GDM1 (cell line): Measurements from ENCODE around the gene SRD5A3.

Source experiments
- DNase-seq: peaks from one replicate; lab custom pipeline; 2025; lab: John Stamatoyannopoulos, UW

SRD5A3 gene

DNA sequence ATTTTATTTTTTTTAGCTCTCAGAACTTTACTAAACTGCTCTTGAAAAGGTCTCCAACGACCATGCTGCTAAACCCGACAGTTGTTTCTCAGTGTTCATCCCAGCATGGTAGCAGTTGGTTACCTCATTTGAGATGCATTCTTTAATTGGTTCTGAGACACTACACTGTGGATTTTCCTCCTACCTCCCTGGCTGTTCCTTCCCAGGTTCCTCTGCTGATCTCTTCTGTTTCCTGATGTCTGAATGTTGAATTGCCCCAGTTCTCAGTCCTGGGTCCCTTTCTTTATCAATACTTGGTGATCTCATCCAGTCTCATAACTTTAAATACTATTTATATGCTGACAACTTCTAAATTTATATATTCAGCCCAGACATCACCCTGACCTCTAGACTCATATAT lies 30.7 kb downstream of the SRD5A3 start:
- no peak for DNase-seq

DNA sequence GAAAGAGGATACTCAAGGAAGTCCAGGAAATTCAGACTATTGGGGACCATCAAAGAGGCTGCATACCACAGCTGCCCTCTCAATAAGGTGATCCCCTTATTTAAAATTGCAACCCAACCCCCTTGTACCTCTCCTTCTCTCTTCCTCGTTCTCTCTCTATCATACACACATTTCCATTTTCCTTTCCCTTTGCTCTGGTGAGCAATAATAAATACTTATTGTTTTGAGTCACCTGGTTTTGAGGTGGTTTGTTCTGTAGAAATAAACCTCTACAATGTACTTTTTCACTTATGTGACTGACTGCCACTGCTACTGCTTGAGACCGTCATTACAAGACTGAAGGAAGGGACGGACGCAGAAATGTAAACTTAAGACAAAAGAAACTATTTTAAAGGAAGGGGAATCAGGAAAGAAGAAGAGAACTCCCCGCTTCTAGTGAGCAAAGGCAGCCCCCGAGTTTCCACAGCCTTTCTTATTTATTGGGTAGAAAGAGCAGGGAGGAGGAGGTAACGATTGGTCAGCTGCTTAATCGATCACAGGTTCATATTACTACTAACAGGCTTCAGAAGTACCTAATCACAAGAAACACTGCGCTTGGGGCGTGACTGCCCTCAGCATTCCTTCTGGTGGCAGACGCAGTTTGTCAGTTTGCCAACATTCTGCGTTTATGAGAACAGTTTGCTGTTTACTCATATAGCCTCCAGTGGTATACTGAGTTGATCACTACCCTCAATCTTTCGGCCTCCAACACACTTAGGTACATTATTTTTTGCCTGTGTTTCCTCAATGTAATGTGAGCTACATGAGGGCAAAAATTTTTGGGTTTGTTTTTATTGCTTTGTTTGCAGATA lies 32.8 kb downstream of the SRD5A3 start:
- no peak for DNase-seq

DNA sequence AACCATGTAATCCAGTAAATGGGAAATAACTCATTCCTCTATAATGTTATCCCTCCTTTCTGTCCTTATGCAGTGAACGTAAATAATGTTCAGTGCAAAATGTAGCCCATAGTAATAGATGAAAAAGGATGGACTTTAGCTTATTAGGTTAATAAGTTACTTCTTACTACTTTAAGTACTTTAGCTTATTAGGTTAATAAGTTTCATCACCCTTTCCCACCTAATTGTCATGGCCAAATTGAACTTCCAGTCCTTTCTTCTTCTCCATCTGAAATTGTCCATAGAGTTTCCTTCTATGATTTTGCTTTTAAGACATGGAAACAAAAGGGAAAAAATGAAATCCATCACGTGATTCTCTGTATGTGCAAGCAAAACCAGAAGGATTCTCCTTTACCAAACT lies 34.5 kb downstream of the SRD5A3 start:
- DNase-seq: no peak

DNA sequence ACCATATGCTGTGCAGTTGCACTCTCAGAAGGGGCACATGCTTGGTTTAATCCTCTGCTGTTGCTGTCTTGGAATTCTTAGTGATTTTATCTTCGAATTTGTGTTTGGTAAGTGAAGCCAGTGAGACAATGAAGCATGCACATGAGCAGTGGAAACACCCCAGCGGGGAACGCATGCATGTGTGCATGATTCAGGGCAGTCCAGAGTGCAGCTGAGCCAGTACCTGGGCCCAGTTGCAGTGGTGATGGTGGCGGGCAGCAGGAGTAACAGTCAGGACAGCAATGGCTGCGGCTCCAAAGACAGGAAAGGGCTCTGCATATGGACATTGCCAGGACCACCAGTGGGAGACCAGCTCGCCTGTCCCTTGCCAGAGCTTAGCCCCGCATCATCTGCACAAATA lies 35.5 kb downstream of the SRD5A3 start:
- no peak for DNase-seq

DNA sequence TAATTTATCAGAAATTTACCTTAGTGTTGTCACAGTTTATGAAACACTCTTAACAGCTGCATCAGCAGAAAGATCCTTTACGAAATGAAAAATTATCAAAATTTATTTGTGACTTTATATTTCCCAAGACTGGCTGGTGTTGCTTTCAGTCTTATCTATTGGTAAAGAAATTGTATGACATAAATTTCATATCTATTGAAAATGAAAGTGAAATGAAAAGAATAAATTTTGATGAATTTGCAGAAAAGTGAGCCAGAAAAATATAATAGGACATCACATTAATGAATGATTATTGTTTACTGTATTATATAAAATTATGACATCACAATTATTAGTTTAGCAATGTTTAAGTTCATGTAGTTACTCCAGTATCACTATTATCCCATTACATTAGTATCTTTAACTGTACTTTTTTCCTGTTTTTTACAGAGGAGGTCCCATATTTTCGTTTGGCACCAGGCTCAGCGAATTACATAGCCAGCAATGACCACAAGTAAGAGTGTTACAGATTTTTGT lies 36.5 kb downstream of the SRD5A3 start:
- DNase-seq: no peak

DNA sequence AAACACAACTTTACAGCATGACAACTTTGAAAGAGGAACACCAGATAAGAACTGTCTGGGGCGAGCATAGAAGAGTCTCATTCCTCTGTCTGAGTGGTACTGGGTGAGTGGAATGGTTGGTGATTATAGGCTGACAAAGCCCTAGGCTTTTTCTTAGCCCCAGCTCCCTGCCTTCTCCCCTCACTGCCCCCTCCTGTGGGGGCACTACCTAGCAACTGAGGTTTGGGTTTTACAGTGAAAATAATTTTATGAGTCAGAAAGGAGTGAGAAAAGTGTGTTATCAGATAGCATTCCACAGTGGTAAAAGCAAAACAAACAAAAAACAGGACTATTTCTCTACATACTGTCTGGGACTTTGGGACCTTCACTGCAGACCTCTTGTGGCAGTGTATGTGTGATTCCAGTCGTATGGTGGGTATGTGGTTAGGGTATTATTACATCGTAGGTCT lies 39.2 kb downstream of the SRD5A3 start:
- DNase-seq: no peak

DNA sequence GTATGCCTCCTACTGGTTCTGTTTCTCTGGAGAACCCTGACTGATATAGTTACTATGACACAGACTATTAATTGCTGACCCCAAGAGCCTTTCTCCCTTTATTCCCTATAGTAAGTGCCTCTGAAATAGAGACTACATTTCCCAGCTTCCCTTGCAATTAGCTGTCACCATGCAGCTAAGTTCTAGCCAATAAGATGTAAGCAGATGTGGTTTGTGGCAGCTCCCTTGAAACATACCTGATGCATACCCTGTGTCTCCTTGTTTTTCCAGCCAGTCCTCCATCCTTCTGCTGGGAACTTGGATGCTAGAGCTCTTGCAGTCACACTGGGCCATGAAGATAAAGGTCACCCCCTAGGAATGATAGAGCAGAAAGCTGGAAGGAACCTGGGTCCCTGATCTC lies 40.0 kb downstream of the SRD5A3 start:
- no peak for DNase-seq

DNA sequence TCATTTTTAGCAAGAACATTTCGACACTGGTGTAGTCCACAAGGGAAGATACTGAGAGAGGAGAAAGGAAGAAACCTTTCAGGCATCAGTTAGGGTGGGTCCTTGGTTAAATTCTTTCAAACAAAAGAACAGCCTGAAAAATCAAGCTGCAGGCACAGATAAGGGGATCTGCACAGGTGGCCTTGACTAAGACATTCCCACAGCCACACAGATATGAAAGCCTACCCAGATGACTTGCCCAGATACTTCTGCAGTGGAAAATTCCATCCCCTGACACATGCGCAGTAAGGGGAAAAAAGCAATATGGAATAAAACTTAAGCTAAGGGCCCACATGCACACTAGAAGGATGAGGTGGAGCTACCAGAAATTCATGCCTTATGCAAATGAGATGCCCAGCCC lies 40.8 kb downstream of the SRD5A3 start:
- DNase-seq: no peak

DNA sequence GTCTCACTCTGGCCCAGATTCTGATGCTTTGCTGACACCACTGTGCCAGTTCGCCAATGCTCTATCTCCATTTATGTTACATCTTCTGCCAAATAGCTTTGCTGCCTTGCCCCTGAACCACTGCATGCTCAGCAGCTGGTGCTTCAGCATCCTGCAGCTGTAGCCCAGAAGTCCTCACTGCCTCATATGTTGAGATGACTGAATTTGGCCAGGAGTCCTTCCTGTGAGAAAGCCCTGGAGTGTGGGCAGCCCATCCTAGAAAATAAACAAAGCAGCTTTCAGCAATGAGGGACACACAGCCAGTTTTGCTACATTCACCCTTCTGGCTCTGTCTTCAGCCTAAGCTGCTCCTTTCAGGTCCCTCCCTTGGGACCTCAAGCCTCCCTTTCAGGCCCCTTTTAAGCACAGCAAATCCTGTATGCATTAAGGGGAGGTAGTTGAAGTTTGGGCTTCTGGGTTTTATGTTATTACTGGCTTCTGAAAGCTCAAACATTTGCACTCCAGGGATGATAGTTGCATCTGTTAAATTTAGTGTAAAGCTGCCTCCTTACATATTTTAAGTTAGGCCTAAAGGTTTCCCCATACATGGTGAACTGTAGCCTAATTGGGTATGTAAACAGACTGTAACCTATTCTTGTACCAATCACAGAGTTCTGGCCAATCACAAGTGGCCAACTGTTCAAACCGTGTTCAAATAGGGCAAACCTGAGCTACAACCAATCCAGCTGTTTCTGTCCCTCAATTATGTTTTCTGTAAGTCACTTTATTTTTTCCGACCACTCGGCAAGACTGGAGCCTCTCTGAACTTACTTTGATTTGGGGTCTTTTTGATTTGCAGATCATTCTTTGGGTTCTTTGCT lies 47.6 kb downstream of the SRD5A3 start:
- no peak for DNase-seq

DNA sequence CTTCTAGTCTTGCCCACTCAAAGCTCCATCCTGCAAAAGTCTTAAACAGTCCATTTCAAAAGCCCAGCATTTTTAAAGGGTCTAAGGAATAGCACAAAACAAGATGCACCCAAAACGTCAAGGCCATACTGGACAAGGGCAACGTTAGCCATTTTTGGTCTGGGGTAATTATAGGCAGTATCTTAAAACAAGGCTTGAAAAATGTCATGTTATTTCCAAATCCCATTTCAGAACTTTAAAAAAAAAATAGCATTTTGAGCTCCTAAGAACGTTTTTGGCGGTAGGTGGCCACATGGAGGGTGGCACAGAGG lies 49.1 kb downstream of the SRD5A3 start:
- no peak for DNase-seq

DNA sequence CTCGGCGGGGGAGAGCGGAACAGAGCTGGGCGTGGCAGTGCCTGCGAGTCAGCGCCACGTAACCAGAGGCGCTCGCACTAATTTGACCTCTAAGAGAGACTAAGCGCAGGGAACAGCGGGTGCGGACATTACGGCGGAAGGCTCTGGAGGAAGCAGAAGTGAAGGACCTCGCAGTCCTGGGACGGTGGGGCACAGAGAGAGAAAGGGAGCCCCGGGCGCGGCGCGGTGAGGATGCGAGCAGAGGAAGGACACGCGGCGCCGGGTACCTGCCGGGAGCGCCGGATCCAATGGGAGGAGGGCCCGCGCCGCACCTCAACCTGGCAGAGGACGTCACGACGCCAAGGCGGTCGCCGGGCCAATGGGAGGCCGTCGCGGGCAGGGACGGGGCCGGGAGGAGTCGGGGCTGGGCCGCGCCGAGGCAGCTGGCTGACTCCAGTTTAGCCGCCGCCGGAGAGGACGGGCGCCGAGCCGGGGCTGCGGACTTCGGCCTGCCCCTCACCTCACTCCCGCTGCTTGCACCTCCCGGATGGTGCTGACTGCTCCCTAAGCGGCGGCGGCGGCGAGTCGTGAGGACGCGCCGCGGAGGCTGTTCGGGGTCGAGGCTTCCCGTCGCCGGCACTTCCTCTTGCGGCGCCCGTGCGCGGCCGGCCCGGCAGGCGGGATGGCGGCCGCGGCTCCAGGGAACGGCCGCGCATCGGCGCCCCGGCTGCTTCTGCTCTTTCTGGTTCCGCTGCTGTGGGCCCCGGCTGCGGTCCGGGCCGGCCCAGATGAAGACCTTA lies 49.7 kb downstream of the SRD5A3 start, which contains the start of gene TMEM165:
TSS of gene TMEM165 (plus strand) at position 429 of the 779 bp plus-strand sequence. CDS start at position 662, 233 bp downstream.
- peak; percentile 88 for DNase-seq

DNA sequence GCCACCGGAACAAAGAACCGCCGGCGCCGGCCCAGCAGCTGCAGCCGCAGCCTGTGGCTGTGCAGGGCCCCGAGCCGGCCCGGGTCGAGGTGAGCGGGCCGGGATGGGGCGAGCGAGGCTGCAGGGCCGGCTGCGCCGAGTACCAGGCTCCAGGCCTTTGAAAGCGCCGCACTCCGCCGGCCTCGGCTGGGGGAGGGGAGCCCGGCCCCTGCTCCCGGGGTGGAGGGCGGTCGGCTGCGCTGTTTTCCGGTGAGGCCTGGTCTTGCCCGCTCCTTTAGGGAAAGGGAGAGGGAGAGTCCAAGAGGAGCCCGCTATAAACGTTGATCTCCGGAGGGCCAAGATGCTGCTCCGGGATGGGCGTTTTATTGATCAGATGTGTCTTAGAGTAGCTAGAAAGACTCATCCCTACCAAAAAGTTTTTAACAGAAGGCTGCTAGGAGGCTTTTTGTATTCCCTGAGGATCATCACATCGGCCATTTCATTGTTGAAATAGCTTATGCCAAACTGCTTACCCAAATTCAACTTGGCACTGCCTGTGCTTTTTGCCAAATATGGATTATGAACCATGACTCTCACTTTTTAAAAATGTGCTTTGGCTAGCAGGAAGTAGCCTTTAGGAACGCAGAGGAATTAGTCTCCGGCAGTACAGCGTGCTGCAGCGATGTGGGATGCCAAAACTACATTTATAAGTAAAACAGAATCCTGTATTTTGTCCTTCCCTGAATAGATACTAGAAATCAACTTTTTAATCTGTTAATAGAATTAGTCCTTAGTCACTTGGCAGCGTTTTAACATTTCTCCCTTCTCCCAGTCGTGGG lies 50.5 kb downstream of the SRD5A3 start:
- DNase-seq: no peak

DNA sequence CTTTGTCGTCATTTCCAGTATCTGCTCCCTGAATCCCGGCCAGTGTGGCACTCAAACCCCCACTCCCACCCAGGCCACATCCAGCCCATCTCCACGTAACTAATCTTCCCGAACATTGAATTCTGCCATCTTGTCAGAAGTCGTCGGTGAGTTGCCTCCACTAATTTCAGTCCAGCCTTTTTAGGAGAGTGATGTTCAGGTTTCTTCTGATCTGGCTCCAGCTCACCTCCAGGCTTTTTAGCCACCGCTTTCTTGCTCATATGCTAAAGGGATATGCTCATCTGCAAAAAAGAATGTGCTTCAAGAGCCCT lies 51.0 kb downstream of the SRD5A3 start:
- DNase-seq: no peak

DNA sequence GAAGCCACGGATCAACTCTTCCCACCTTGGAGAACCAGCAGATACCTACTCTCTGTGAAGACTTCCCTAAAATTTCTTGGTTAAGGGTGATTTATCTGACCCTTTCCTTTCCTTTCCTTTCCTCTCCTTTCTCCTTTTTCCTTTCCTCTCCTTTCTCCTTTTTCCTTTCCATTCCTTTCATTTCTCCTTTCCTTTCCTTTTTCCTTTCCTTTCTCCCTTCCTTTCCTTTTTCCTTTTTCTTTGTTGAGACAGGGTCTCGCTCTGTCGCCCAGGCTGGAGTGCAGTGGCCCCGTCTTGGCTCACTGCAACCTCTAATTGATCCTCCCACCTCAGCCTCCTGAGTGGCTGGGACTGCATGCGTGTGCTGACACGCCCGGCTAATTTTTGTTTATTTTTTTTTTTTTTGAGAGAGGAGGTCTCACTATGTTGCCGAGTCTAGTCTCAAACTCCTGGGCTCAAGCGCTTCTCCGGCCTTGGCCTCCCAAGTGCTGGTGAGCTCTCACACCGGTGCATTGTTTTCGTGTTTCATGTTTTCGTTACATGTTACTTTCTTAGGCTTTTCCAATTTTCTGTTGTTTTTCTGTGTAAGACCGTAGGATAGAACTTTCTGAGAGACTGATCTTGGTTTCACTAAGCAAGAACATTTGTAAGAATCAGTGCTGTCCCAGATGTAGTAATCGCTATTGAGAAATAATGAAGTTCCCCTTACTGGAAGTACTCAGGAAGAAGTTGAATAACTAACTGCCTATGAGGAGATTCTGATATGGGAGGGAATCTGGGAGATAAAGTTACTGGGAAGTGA lies 51.7 kb downstream of the SRD5A3 start:
- DNase-seq: no peak

DNA sequence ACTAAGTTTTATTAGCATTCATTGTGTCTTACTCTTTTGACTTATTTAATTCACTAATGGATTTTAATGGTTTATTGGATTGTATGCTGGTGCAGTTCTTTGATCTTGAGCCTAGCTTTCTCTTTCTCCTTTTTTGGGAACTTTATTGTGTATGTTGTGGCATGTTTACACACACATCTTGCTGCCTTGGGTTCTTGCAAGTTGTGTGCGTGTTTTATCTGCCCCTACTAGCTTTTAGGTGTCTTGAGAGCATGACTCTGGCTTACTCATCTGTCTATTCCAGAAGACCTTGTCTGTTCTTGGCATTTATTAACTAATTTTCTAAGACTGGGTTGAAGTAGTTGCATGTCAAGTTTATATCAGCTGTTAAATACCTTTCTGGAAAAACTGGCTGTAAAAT lies 52.4 kb downstream of the SRD5A3 start:
- DNase-seq: no peak

DNA sequence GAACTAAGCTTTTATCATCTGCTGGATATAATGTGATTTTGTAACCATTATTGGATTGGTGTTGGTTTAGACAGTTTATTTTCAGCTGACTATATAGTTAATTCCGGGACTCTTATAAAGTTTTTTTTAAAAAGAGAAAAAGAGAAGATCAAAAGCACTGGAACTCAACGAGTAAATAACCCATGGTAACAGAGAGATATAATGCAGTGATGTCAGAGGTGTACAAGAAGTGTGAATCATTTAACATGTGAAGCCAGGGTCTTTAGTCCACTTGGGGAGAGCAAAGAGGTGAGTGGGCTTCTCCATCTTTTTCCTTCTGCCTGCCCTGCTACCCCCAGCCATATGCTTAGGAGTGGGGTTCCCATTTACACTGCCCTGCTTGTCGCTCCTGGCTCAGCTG lies 52.9 kb downstream of the SRD5A3 start:
- DNase-seq: no peak

DNA sequence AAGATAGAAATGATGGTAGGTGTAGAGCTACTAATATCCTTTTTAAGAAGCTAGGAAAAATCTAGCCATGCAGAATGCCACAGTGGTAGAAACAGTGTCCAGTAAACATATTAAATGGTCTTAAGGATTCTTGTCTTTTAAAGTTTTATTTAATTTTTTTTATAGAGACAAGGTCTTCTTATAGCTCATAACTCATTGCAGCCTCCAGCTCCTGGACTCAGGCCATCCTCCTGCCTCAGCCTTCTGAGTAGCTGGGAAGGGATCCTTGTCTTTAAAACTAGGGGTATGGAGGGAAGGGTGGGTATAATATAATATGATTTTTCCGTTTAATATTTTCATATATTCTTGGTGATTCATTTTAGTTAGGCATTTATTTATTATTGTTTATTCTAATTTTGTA lies 53.5 kb downstream of the SRD5A3 start:
- no peak for DNase-seq

DNA sequence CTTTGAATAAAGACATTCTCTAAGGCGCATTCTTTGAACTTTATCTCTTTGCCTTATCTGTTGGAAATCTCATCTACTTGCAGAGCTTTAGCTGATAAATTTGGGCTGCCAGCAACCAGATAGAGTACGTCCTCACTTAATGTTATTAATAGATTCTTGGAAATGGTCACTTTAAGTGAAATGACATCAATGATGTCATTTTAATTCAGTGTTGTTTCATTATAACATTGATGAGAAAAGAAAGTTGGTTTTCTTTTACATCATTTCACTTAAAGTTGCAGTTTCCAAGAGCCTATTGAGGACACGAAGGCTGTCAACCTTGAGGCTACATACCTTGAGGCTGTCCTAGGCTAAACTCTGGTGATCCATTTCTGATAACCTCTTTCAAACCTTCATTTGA lies 59.0 kb downstream of the SRD5A3 start:
- no peak for DNase-seq

DNA sequence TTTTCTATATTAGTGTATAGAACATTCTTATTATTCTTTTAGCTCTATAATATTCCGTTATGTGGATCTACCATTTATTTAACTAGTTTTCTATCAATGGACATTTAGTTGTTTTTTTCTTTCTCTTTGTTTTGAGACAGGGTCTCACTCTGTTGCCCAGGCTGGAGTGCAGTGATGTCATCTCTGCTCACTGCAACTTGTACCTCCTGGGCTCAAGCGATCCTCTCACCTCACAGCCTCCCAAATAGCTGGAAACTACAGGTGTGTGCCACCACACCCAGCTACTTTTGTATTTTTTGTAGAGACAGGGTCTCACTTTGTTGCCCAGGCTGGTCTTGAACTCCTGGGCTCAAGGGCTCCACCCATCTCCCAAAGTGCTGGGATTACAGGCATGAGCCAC lies 60.5 kb downstream of the SRD5A3 start:
- DNase-seq: no peak

DNA sequence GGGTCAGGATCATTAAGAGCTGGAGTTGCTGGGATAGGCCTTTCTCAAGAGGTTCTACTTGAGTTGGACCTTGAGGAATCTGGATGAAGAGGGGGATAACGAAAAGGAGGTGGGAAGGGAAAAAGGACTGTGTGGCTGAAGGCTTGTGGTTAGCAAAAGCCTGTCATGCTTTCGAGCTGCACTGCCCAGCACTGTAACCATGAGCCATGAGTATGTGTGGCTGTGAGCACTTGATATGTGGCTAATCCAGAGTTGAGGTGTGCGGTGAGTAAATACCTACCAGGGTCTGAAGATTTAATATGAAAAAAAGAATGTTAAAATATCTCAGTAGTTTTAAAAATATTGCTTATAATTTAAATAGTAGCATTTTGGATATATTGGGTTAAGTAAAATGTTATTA lies 61.1 kb downstream of the SRD5A3 start:
- no peak for DNase-seq

DNA sequence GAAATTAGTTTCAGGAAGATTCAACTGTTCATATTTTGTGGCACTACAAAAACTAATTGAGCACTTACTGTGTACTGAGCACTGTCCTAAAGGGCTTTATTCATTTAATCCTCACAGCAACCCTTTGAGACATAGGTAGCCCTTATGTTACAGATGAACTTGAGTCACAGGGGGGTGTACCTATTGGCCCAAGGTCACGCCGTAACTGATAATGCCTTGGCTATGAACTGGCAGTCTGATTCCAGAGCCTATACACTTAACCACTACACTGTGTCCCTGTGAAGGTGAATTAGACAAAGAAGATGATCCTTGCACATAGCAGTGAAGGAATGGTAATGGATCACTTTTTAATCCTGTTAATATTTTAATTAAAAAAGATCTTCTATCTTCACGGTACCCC lies 61.7 kb downstream of the SRD5A3 start:
- no peak for DNase-seq
